HFFc6 (cell line): ENCODE measurements around the gene RGS11. TPM values are rescaled to one million over a fixed set of nuclear protein-coding genes. Genes with fewer than 3 reads are reported as not detected.

Source experiments
- DNase-seq: peaks from one replicate; pipeline ENCODE4 v3.0.0-alpha.2; 2018
- H3K27ac Mint-ChIP-seq: 2 replicates; pipeline ENCODE4 v1.8.0; 2020; ENCODE audit warnings: mild to moderate bottlenecking, mixed read lengths
- H3K27me3 Mint-ChIP-seq: 2 replicates; pipeline ENCODE4 v1.8.0; 2021; ENCODE audit warnings: mild to moderate bottlenecking, moderate library complexity, mixed read lengths; ENCODE audit not compliant: insufficient read depth
- H3K36me3 Mint-ChIP-seq: 2 replicates; pipeline ENCODE4 v1.8.0; 2021; ENCODE audit warnings: low read depth, mixed read lengths
- H3K4me1 Mint-ChIP-seq: 2 replicates; pipeline ENCODE4 v1.8.0; 2020; ENCODE audit warnings: low read depth, mixed read lengths
- H3K4me3 Mint-ChIP-seq: 2 replicates; pipeline ENCODE4 v1.8.0; 2020; ENCODE audit warnings: mild to moderate bottlenecking, moderate library complexity, mixed read lengths
- H3K9me3 Mint-ChIP-seq: 2 replicates; pipeline ENCODE4 v1.8.0; 2020; ENCODE audit warnings: mild to moderate bottlenecking, mixed read lengths
- CTCF ChIP-seq: fragments of 200-600 bp; sonication (generic); IDR thresholded peaks from 2 replicates; pipeline ENCODE4 v1.5.0; 2021; ENCODE audit warnings: antibody characterized with exemption, mild to moderate bottlenecking
- total RNA-seq, 6 experiments: library from RNA; stranded (reverse); fragmentation: NEBNext Ultra II Directional; extraction: Animal tissue kit (Norgen Biotek cat#: 25700); gene quantifications; 2 replicates in 1 of 6; 3 replicates in 5 of 6; pipeline ENCODE4 v1.2.3, GENCODE V29; 2021

The RGS11 gene
- total RNA-seq, 6 experiments from 2014 or later, result 1.5 to 3.5 (median 2.3) TPM

GRCh38 chr16:278863-279366, 3.2 kb upstream of the RGS11 start:
- H3K27me3 Mint-ChIP-seq, result peaks cover 8% of the 10 kb centered on the region
- no peak overlapping the region for H3K4me3 Mint-ChIP-seq
- no peaks in the 10 kb centered on the region for H3K9me3 Mint-ChIP-seq
- H3K27ac Mint-ChIP-seq, result no peak overlapping the region
- H3K36me3 Mint-ChIP-seq, result no peaks in the 10 kb centered on the region
- peak; percentile 22 for DNase-seq
- TF ChIP-seq CTCF, result no peak
- no peaks in the 10 kb centered on the region for H3K4me1 Mint-ChIP-seq

- no peaks in the 10 kb centered on the region for H3K4me1 Mint-ChIP-seq
- H3K9me3 Mint-ChIP-seq, result no peaks in the 10 kb centered on the region
- H3K36me3 Mint-ChIP-seq, result no peaks in the 10 kb centered on the region
These were observed 808 bp upstream of the RGS11 start for GRCh38 chr16:276426-277077.

GRCh38 chr16:275041-275641, 603 bp downstream of the RGS11 start:
- no peak for DNase-seq
- TF ChIP-seq CTCF, result no peak
- H3K9me3 Mint-ChIP-seq, result no peaks in the 10 kb centered on the region
- no peaks in the 10 kb centered on the region for H3K4me1 Mint-ChIP-seq
- H3K4me3 Mint-ChIP-seq, result peak overlapping the region; percentile 63
- H3K27ac Mint-ChIP-seq, result no peak overlapping the region
- H3K36me3 Mint-ChIP-seq, result no peaks in the 10 kb centered on the region
- H3K27me3 Mint-ChIP-seq, result peaks cover 5% of the 10 kb centered on the region

More at GRCh38 chr16:276426-277077, 808 bp upstream of the RGS11 start:
- peak overlapping the region; percentile 59; the same call in 1 of the 2 replicates for H3K4me3 Mint-ChIP-seq
- DNase-seq, result no peak
- H3K27ac Mint-ChIP-seq, result peak overlapping the region; percentile 9; the same call in 1 of the 2 replicates
- no peak for TF ChIP-seq CTCF
- peaks cover 8% of the 10 kb centered on the region for H3K27me3 Mint-ChIP-seq

GRCh38 chr16:273547-274421, 2.0 kb downstream of the RGS11 start:
- Mint-ChIP-seq H3K36me3 (no peaks in the 10 kb centered on the region), H3K27ac (no peak overlapping the region), H3K4me3 (no peak overlapping the region), H3K4me1 (no peaks in the 10 kb centered on the region), H3K9me3 (no peaks in the 10 kb centered on the region), H3K27me3 (peaks cover 5% of the 10 kb centered on the region)
- TF ChIP-seq CTCF, result no peak
- no peak for DNase-seq

GRCh38 chr16:272633-273546, 2.9 kb downstream of the RGS11 start:
- no peak for DNase-seq
- H3K27ac Mint-ChIP-seq, result no peak overlapping the region
- TF ChIP-seq CTCF, result no peak
- no peaks in the 10 kb centered on the region for H3K9me3 Mint-ChIP-seq
- no peaks in the 10 kb centered on the region for H3K4me1 Mint-ChIP-seq
- peaks cover 5% of the 10 kb centered on the region for H3K27me3 Mint-ChIP-seq
- H3K36me3 Mint-ChIP-seq, result no peaks in the 10 kb centered on the region
- no peak overlapping the region for H3K4me3 Mint-ChIP-seq
